Cerebellar nuclear complex (tissue), 1 donor: ENCODE measurements around the gene CDC42SE2.

Experiments used
- DNase-seq, 2 experiments: peaks; one replicate each; lab custom pipeline; 2025; lab: John Stamatoyannopoulos, UW

CDC42SE2 gene

DNA sequence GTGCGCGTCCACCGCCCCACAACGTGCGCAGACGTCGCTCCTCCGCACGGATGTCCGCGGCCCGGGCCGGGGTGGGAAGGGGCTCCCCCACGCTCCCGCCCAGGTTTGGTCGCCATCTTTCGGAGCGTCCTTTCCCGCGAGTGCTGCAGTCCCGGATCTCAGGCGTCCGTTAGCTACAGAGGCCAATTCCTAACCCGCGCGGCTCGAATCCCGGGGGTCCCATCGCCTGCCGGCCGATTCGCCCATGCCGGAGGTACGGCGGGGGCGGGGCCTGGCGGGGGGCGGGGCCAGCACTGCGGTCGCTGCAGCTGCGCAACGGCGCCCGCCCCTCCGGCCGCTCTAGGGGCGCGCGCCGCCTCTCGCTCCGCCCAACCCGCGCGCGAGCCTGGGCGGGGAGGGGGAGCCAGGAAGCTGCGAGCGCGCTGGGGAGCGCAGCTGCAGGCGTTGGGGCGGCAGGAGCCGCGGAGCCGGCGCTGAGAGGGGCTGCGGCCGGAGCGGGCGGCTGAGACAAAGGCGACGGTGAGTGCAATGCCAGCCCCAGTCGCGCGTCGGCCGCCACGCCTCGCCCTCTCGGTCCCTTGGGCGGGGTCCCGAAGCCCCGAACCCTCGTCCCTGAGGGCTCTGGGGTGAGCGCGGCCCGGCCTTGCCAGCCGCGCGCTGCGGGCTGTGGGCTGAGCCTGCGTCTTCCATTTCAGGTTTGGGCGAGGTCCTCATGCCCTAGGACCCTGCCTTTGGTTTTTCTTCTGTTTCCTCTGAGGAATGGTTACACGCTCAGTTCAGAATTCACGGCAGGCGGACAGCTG lies at the start of gene CDC42SE2:
TSS of gene CDC42SE2 (plus strand) at position 406 of the 803 bp plus-strand sequence. CDS start 95,441 bp downstream, outside the sequence.
- DNase-seq = peak; percentile 9 to 26

- DNase-seq = no peak
Measured at GRCh38 chr5:131214609-131215227, 49.1 kb upstream of the CDC42SE2 start.

DNA sequence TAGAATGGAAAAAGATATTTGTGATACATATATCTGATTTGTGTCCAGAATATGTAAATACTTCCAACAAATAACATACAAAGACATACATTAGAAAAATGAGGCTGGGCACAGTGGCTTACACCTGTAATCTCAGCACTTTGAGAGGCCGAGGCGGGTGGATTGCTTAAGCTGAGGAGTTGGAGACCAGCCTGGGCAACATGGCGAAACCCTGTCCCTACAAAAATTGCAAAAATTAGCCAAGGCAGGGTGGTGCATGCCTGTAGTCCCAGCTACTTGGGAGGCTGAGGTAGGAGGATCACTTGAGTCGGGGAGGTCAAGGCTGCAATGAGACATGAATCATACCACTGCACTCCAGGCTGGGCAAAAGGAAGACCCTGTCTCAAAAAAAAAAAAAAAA lies 46.1 kb upstream of the CDC42SE2 start:
- DNase-seq = no peak

DNA sequence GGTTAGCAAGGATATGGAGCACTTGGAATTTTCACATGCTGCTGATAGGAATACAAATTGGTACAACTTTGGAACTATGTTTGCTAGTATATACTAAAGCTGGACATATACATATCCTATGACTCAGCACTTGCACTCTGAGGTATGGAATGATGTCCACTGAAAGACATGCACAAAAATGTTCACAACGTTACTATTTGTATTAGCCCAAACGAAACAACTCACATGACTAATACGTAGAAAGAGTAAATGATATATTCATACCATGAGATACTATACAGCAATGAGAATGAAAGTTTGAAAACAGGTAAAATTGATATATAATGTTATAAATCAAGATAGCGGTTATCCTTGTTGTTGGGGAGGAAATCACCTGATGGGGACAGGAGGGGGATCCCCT lies 45.5 kb upstream of the CDC42SE2 start:
- DNase-seq = no peak

DNA sequence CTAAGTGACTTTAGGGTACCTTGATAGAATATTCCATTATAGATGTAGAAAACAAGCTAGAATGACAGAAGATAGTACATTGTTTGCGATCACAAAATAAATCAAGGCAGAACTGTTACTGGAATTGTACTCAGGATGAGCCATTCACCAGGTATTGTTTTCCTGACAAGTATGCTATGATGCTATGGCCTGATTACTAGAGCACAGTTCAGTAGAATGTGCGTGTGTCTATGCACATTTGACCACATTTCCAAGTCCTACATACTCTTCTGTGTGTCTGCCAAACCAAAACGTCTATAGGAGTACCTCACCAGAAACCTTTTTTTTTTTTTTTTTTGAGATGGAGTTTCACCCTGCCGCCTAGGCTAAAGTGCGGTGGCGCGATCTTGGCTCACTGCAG lies 43.3 kb upstream of the CDC42SE2 start:
- no peak for DNase-seq

DNA sequence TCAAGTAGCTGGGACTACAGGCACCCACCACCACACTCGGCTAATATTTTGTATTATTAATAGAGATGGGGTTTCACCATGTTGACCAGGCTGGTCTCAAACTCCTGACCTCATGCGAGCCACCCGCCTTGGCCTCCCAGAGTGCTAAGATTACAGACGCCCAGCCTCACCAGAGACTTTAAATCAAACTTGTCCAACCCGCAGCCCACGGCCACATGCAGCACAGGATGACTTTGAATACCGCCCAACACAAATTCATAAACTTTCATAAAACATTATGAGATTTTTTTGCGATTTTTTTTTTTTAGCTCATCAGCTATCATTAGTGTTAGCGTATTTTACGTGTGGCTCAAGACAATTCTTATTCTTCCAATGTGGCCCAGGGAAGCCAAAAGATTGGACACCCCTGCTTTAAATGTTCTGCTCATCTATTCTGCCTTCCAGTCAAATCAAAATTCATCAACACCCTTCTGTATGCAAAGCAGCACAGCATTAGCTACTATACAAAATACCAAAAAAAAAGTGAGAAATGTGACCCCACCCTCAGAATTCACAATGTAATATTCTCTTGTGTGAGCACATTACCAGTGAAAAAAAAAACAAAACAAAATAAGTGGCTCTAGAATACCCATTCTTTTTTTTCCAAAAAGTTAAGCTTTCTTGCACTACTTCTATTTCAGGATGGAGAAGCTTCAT lies 42.7 kb upstream of the CDC42SE2 start:
- no peak for DNase-seq

DNA sequence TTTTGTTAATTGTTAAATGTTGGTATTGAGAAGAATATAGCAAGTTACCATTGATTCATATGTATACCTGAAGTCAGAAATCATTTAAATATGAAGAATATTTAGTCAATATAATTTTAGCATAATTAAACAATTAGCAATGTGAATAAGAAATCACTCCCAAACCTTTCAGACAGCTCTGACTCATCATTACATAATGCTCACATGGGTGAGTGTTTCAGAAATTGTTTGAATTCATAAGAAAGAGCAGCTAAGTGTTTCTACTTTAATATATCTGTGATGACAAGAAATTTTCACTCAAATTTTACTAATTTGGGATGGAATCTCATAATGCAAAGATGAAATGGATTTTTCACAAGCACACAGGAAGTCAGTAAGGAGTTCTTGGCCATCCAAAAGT lies 42.0 kb upstream of the CDC42SE2 start:
- no peak for DNase-seq

- no peak for DNase-seq
Measured at GRCh38 chr5:131222731-131223130, 41.1 kb upstream of the CDC42SE2 start.

GRCh38 chr5:131223751-131224386 lies 40.0 kb upstream of the CDC42SE2 start:
- DNase-seq = no peak

GRCh38 chr5:131224387-131225201 lies 39.3 kb upstream of the CDC42SE2 start:
- no peak for DNase-seq

GRCh38 chr5:131225282-131225974 lies 38.4 kb upstream of the CDC42SE2 start:
- no peak for DNase-seq

GRCh38 chr5:131226899-131227298 lies 37.0 kb upstream of the CDC42SE2 start:
- no peak for DNase-seq

- no peak for DNase-seq
Measured at GRCh38 chr5:131228646-131229045, 35.2 kb upstream of the CDC42SE2 start.

DNA sequence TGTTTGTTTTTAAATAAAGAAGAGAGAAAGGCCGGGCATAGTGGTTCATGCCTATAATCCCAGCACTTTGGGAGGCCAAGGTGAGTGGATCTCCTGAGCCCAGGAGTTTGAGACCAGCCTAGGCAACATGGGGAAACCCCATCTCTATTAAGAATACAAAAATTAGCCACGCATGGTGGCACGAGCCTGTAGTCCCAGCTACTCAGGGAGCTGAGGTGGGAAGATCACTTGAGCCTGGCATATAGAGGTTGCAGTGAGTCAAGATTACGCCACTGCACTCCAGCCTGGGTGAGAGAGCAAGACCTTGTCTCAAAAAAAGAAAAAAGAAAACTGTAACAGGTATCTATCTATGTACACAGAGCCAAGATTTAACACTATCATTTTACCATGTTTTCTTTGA lies 34.2 kb upstream of the CDC42SE2 start:
- DNase-seq = no peak

DNA sequence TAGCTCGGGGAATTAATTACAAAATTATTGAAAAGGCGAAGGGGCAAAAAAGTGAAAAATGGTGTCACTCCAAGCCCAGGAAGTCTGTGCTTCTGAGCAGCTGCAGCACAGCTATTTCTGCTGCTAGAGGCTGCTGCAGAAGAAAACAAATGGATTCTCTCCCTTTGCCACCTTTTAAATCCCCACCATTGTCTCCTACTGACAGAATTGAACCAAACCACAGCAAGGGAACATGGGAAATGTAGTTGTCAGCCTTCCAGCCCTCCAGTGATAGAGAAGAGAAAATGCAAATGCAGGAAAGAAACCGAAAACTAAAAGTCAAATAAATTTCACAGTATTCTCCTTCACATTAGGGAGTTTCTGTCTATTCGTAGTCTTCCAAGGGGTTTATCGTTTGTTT lies 33.4 kb upstream of the CDC42SE2 start:
- DNase-seq = no peak

- no peak for DNase-seq
Measured at GRCh38 chr5:131239686-131240085, 24.2 kb upstream of the CDC42SE2 start.

- no peak for DNase-seq
Measured at GRCh38 chr5:131242728-131243255, 21.1 kb upstream of the CDC42SE2 start.

GRCh38 chr5:131245312-131245711 lies 18.5 kb upstream of the CDC42SE2 start:
- DNase-seq = no peak

GRCh38 chr5:131245948-131246347 lies 17.9 kb upstream of the CDC42SE2 start:
- no peak for DNase-seq

GRCh38 chr5:131246504-131246903 lies 17.3 kb upstream of the CDC42SE2 start:
- DNase-seq = no peak
